ENCODE results near the gene C6orf141. TPM values are rescaled to one million over a fixed set of nuclear protein-coding genes. Genes with fewer than 3 reads are reported as not detected.

Gene C6orf141
- total and polyA plus RNA-seq, 2 experiments from 2014 or later, result 5.2 to 6.4 TPM

DNA sequence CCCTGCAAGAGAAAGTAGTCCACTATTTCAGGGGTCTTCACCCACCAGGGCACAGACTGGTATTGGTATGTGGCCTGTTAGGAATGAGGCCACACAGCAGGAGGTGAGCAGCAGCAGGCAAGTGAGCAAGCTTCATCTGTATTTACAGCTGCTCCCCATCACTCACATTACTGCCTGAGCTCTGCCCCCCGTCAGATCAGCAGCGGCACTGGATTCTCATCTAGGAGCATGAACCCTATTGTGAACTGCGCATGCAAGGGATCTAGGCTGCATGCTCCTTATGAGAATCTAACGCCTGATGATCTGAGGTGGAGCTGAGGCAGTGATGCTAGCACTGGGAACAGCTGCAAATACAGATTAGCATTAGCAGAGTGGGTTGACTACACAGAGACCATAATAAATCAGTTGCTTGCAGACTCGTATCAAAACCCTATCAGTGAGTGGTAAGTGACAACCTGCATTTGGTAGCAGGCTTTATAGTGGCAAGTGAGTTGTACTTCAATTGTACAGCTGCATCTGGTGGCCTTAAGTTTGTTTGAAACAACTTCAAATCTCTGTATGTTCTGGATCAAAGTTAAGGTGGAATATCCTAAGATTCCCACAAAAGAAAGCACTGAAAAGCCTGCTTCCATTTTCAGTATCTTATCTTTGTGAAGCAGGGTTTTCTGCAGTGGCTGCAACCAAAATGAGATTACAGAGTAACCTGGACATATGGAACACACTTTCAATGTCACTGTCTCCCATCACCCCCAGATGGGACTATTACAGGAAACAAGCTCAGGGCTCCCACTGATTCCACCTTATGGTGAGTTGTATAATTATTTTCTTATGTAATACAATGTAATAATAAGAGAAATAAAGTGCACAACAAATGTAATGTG is 12.8 kb downstream of the C6orf141 start (continued):
- TF ChIP-seq, protein P1, sequence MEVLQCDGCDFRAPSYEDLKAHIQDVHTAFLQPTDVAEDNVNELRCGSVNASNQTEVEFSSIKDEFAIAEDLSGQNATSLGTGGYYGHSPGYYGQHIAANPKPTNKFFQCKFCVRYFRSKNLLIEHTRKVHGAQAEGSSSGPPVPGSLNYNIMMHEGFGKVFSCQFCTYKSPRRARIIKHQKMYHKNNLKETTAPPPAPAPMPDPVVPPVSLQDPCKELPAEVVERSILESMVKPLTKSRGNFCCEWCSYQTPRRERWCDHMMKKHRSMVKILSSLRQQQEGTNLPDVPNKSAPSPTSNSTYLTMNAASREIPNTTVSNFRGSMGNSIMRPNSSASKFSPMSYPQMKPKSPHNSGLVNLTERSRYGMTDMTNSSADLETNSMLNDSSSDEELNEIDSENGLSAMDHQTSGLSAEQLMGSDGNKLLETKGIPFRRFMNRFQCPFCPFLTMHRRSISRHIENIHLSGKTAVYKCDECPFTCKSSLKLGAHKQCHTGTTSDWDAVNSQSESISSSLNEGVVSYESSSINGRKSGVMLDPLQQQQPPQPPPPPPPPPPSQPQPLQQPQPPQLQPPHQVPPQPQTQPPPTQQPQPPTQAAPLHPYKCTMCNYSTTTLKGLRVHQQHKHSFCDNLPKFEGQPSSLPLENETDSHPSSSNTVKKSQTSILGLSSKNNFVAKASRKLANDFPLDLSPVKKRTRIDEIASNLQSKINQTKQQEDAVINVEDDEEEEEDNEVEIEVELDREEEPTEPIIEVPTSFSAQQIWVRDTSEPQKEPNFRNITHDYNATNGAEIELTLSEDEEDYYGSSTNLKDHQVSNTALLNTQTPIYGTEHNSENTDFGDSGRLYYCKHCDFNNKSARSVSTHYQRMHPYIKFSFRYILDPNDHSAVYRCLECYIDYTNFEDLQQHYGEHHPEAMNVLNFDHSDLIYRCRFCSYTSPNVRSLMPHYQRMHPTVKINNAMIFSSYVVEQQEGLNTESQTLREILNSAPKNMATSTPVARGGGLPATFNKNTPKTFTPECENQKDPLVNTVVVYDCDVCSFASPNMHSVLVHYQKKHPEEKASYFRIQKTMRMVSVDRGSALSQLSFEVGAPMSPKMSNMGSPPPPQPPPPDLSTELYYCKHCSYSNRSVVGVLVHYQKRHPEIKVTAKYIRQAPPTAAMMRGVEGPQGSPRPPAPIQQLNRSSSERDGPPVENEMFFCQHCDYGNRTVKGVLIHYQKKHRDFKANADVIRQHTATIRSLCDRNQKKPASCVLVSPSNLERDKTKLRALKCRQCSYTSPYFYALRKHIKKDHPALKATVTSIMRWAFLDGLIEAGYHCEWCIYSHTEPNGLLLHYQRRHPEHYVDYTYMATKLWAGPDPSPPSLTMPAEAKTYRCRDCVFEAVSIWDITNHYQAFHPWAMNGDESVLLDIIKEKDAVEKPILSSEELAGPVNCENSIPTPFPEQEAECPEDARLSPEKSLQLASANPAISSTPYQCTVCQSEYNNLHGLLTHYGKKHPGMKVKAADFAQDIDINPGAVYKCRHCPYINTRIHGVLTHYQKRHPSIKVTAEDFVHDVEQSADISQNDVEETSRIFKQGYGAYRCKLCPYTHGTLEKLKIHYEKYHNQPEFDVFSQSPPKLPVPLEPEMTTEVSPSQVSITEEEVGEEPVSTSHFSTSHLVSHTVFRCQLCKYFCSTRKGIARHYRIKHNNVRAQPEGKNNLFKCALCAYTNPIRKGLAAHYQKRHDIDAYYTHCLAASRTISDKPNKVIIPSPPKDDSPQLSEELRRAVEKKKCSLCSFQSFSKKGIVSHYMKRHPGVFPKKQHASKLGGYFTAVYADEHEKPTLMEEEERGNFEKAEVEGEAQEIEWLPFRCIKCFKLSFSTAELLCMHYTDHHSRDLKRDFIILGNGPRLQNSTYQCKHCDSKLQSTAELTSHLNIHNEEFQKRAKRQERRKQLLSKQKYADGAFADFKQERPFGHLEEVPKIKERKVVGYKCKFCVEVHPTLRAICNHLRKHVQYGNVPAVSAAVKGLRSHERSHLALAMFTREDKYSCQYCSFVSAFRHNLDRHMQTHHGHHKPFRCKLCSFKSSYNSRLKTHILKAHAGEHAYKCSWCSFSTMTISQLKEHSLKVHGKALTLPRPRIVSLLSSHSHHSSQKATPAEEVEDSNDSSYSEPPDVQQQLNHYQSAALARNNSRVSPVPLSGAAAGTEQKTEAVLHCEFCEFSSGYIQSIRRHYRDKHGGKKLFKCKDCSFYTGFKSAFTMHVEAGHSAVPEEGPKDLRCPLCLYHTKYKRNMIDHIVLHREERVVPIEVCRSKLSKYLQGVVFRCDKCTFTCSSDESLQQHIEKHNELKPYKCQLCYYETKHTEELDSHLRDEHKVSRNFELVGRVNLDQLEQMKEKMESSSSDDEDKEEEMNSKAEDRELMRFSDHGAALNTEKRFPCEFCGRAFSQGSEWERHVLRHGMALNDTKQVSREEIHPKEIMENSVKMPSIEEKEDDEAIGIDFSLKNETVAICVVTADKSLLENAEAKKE (CRISPR knock-in tag; IDR thresholded peaks at IDR 0.05), result no peak
- TF ChIP-seq CTCF (conservative IDR thresholded peaks at IDR 0.05; ENCODE audit: low read depth in 2 of 2) (no peak), JUNB (IDR thresholded peaks at IDR 0.05; ENCODE audit: unreplicated experiment) (no peak)

- Histone ChIP-seq H2AFZ (no peak overlapping the region), H3K4me1 (ENCODE audit: insufficient read depth) (no peaks in the 10 kb centered on the region), H3K79me2 (replicated peaks; ENCODE audit: insufficient read depth) (no peaks in the 10 kb centered on the region), H4K20me1 (replicated peaks; ENCODE audit: insufficient read depth) (peaks cover 4% of the 10 kb centered on the region), H3K27ac (ENCODE audit: low read depth) (no peak overlapping the region), H3F3A (replicated peaks; ENCODE audit: low read depth) (no peaks in the 10 kb centered on the region), H3K9me2 (ENCODE audit: insufficient read depth) (no peaks in the 10 kb centered on the region), H3K4me3 (no peak overlapping the region), H3K36me3 (ENCODE audit: insufficient read depth) (no peaks in the 10 kb centered on the region), H3K27me3 (ENCODE audit: insufficient read depth) (peaks cover 21% of the 10 kb centered on the region), H3K4me2 (no peak overlapping the region)
- no peak overlapping the region for H3K4me3 Mint-ChIP-seq
- ATAC-seq, result no peak
- peaks cover 6% of the 10 kb centered on the region for H3K27me3 Mint-ChIP-seq (ENCODE audit: insufficient read depth, low read depth, poor library complexity)
- H3K27ac Mint-ChIP-seq, result no peak overlapping the region
- H3K36me3 Mint-ChIP-seq (ENCODE audit: low read depth), result 0 out of 3 replicates have a peak, but pooled peaks cover 8% of the 10 kb centered on the region
- H3K9me3 Mint-ChIP-seq, result no peaks in the 10 kb centered on the region; the same call in 1 of the 3 replicates
- DNase-seq (ENCODE audit: low spot score), result no peak
- no peaks in the 10 kb centered on the region for H3K4me1 Mint-ChIP-seq
- TF ChIP-seq STAT1 (IDR thresholded peaks at IDR 0.05; ENCODE audit: unreplicated experiment) (no peak), ZNF114 (CRISPR knock-in tag; IDR thresholded peaks at IDR 0.05) (no peak), POLR2AphosphoS5 (IDR thresholded peaks at IDR 0.05; ENCODE audit: low read depth) (no peak), CTCF (conservative IDR thresholded peaks at IDR 0.05; ENCODE audit: low read depth in 2 of 2) (no peak), NANOG (IDR thresholded peaks at IDR 0.05; ENCODE audit: borderline replicate concordance) (no peak), ZNF331 (CRISPR knock-in tag; IDR thresholded peaks at IDR 0.05; ENCODE audit: low read depth) (no peak)
Measured at GRCh38 chr6:49564552-49564951, 14.1 kb downstream of the C6orf141 start.

All from GM23338 (cell line).